Epithelial cell of prostate (primary cell): ENCODE data around the gene HBG2.
"Not testable (repeated sequence)": the region's sequence is repeated elsewhere in the genome, so short reads cannot be mapped to it uniquely, and the experiment has no call there.

Source experiments
- DNase-seq: peaks from one replicate; pipeline ENCODE4 v3.0.0-alpha.2; 2011; ENCODE audit warnings: low read depth, low spot score
- H3K27ac ChIP-seq: fragments of 450-650 bp; 2 replicates; pipeline ENCODE4 v1.5.1; 2017; ENCODE audit warnings: mild to moderate bottlenecking

Gene HBG2

GRCh38 chr11:5252192-5252918 is 2.2 kb downstream of the HBG2 start:
- DNase-seq = no peak
- no peak overlapping the region for H3K27ac ChIP-seq

- DNase-seq = no peak
- no peak overlapping the region for H3K27ac ChIP-seq
Measured at GRCh38 chr11:5251746-5252145, 2.8 kb downstream of the HBG2 start.

- DNase-seq = no peak
- H3K27ac ChIP-seq = no peak overlapping the region
Measured at GRCh38 chr11:5250543-5251204, 3.9 kb downstream of the HBG2 start.

- not testable (repeated sequence) for H3K27ac ChIP-seq, DNase-seq
Measured at GRCh38 chr11:5249807-5250396, 4.7 kb downstream of the HBG2 start, which contains the start of gene HBG1. Gene HBG1, minus strand, starts transcription at chr11:5249857. Its CDS starts 53 bp downstream, at chr11:5249804.

- DNase-seq, H3K27ac ChIP-seq: not testable (repeated sequence)
Measured at GRCh38 chr11:5248498-5248897, 6.1 kb downstream of the HBG2 start.

GRCh38 chr11:5247472-5248192 is 6.9 kb downstream of the HBG2 start:
- H3K27ac ChIP-seq = no peak overlapping the region
- no peak for DNase-seq

- no peak for DNase-seq
- no peak overlapping the region for H3K27ac ChIP-seq
Measured at GRCh38 chr11:5246772-5247471, 7.7 kb downstream of the HBG2 start.

- H3K27ac ChIP-seq = no peak overlapping the region
- no peak for DNase-seq
Measured at GRCh38 chr11:5245155-5245554, 9.4 kb downstream of the HBG2 start.

GRCh38 chr11:5243816-5244180 is 10.8 kb downstream of the HBG2 start:
- H3K27ac ChIP-seq = no peak overlapping the region

GRCh38 chr11:5242933-5243815 is 11.4 kb downstream of the HBG2 start:
- H3K27ac ChIP-seq = no peak overlapping the region
- DNase-seq = peak; percentile 8

More at GRCh38 chr11:5243816-5244180, 10.8 kb downstream of the HBG2 start:
- DNase-seq = no peak

- DNase-seq = no peak
- H3K27ac ChIP-seq = no peak overlapping the region
Measured at GRCh38 chr11:5242208-5242607, 12.4 kb downstream of the HBG2 start.

GRCh38 chr11:5241458-5241857 is 13.1 kb downstream of the HBG2 start:
- no peak overlapping the region for H3K27ac ChIP-seq
- DNase-seq = no peak

GRCh38 chr11:5240458-5240857 is 14.1 kb downstream of the HBG2 start:
- DNase-seq = no peak
- H3K27ac ChIP-seq = no peak overlapping the region

GRCh38 chr11:5240056-5240455 is 14.5 kb downstream of the HBG2 start:
- no peak for DNase-seq
- no peak overlapping the region for H3K27ac ChIP-seq

GRCh38 chr11:5239046-5239445 is 15.5 kb downstream of the HBG2 start:
- DNase-seq = no peak
- H3K27ac ChIP-seq = no peak overlapping the region

- no peak for DNase-seq
- no peak overlapping the region for H3K27ac ChIP-seq
Measured at GRCh38 chr11:5238486-5238885, 16.1 kb downstream of the HBG2 start.

GRCh38 chr11:5237420-5237819 is 17.2 kb downstream of the HBG2 start:
- DNase-seq = no peak
- no peak overlapping the region for H3K27ac ChIP-seq

GRCh38 chr11:5235364-5236095 is 19.1 kb downstream of the HBG2 start:
- H3K27ac ChIP-seq = no peak overlapping the region
- DNase-seq = no peak
